ENCODE measurements around the gene ENPP4.

DNA sequence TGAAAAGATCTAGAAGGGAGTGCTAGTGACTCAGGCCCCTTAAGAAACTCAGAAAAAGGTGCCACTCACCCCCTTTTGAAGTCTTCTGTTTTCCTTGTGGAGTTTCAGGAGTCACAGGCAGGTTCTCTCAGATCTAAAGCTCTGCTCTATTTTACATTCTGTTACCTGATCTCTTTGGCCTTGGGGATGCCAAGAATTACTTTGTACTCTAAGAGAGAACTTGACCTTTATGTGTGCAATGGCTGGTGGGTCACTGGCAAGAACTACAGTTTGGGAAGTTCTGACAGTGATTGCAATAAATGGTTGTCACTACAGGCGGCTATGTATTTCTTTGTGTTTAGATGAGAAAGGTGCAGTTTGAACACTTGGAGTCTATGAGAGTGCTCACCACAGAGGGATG lies 24.2 kb upstream of the ENPP4 start:
- TF ChIP-seq, protein P1, sequence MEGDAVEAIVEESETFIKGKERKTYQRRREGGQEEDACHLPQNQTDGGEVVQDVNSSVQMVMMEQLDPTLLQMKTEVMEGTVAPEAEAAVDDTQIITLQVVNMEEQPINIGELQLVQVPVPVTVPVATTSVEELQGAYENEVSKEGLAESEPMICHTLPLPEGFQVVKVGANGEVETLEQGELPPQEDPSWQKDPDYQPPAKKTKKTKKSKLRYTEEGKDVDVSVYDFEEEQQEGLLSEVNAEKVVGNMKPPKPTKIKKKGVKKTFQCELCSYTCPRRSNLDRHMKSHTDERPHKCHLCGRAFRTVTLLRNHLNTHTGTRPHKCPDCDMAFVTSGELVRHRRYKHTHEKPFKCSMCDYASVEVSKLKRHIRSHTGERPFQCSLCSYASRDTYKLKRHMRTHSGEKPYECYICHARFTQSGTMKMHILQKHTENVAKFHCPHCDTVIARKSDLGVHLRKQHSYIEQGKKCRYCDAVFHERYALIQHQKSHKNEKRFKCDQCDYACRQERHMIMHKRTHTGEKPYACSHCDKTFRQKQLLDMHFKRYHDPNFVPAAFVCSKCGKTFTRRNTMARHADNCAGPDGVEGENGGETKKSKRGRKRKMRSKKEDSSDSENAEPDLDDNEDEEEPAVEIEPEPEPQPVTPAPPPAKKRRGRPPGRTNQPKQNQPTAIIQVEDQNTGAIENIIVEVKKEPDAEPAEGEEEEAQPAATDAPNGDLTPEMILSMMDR (conservative IDR thresholded peaks at IDR 0.05; ENCODE audit: low read depth, low read length): no peak
- TF ChIP-seq EZH2 (IDR thresholded peaks at IDR 0.05; ENCODE audit: borderline replicate concordance, low read depth, low read length, poor library complexity, severe bottlenecking): no peak

Data from A673 (cell line).